Measurements from ENCODE around the gene TOMM40. TPM values are rescaled to one million over a fixed set of nuclear protein-coding genes. Genes with fewer than 3 reads are reported as not detected.
"Not testable (repeated sequence)": the region's sequence is repeated elsewhere in the genome, so short reads cannot be mapped to it uniquely, and the experiment has no call there.

Gene TOMM40
- total RNA-seq, 1 experiment from 2014 or later = 162 TPM

DNA sequence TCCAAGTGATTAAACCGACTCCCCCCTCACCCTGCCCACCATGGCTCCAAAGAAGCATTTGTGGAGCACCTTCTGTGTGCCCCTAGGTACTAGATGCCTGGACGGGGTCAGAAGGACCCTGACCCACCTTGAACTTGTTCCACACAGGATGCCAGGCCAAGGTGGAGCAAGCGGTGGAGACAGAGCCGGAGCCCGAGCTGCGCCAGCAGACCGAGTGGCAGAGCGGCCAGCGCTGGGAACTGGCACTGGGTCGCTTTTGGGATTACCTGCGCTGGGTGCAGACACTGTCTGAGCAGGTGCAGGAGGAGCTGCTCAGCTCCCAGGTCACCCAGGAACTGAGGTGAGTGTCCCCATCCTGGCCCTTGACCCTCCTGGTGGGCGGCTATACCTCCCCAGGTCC lies 16.6 kb downstream of the TOMM40 start:
- CTCF ChIA-PET = no interaction called here
- Mint-ChIP-seq H3K36me3 (ENCODE audit: insufficient read depth, unreplicated experiment) (peaks cover 41% of the 10 kb centered on the region), H3K27me3 (ENCODE audit: unreplicated experiment) (peaks cover 49% of the 10 kb centered on the region), H3K4me3 (ENCODE audit: low read depth, unreplicated experiment) (no peak overlapping the region), H3K9me3 (ENCODE audit: low read depth, unreplicated experiment) (no peaks in the 10 kb centered on the region), H3K4me1 (ENCODE audit: low read depth, unreplicated experiment) (peaks cover 24% of the 10 kb centered on the region), H3K27ac (ENCODE audit: unreplicated experiment) (no peak overlapping the region)
- TF ChIP-seq, protein P1, sequence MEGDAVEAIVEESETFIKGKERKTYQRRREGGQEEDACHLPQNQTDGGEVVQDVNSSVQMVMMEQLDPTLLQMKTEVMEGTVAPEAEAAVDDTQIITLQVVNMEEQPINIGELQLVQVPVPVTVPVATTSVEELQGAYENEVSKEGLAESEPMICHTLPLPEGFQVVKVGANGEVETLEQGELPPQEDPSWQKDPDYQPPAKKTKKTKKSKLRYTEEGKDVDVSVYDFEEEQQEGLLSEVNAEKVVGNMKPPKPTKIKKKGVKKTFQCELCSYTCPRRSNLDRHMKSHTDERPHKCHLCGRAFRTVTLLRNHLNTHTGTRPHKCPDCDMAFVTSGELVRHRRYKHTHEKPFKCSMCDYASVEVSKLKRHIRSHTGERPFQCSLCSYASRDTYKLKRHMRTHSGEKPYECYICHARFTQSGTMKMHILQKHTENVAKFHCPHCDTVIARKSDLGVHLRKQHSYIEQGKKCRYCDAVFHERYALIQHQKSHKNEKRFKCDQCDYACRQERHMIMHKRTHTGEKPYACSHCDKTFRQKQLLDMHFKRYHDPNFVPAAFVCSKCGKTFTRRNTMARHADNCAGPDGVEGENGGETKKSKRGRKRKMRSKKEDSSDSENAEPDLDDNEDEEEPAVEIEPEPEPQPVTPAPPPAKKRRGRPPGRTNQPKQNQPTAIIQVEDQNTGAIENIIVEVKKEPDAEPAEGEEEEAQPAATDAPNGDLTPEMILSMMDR (IDR thresholded peaks at IDR 0.05; ENCODE audit: unreplicated experiment) = no peak
- no peak for DNase-seq
- intact Hi-C loops (cut with micrococcal nuclease; ENCODE audit: unreplicated experiment) = no loop called here
- no TSS peak for BruUV-seq (replicated peaks)

DNA sequence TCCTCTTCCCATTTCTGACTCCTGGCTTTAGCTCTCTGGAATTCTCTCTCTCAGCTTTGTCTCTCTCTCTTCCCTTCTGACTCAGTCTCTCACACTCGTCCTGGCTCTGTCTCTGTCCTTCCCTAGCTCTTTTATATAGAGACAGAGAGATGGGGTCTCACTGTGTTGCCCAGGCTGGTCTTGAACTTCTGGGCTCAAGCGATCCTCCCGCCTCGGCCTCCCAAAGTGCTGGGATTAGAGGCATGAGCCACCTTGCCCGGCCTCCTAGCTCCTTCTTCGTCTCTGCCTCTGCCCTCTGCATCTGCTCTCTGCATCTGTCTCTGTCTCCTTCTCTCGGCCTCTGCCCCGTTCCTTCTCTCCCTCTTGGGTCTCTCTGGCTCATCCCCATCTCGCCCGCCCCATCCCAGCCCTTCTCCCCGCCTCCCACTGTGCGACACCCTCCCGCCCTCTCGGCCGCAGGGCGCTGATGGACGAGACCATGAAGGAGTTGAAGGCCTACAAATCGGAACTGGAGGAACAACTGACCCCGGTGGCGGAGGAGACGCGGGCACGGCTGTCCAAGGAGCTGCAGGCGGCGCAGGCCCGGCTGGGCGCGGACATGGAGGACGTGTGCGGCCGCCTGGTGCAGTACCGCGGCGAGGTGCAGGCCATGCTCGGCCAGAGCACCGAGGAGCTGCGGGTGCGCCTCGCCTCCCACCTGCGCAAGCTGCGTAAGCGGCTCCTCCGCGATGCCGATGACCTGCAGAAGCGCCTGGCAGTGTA lies 17.2 kb downstream of the TOMM40 start:
- Mint-ChIP-seq H3K4me3 (ENCODE audit: low read depth, unreplicated experiment) (no peak overlapping the region), H3K36me3 (ENCODE audit: insufficient read depth, unreplicated experiment) (peaks cover 35% of the 10 kb centered on the region), H3K27me3 (ENCODE audit: unreplicated experiment) (peaks cover 49% of the 10 kb centered on the region), H3K27ac (ENCODE audit: unreplicated experiment) (no peak overlapping the region), H3K9me3 (ENCODE audit: low read depth, unreplicated experiment) (no peaks in the 10 kb centered on the region), H3K4me1 (ENCODE audit: low read depth, unreplicated experiment) (peaks cover 28% of the 10 kb centered on the region)
- TF ChIP-seq, protein P1 (IDR thresholded peaks at IDR 0.05; ENCODE audit: unreplicated experiment) = no peak
- CTCF ChIA-PET = no interaction called here
- no TSS peak for BruUV-seq (replicated peaks)
- intact Hi-C loops (cut with micrococcal nuclease; ENCODE audit: unreplicated experiment) = no loop called here
- no peak for DNase-seq

DNA sequence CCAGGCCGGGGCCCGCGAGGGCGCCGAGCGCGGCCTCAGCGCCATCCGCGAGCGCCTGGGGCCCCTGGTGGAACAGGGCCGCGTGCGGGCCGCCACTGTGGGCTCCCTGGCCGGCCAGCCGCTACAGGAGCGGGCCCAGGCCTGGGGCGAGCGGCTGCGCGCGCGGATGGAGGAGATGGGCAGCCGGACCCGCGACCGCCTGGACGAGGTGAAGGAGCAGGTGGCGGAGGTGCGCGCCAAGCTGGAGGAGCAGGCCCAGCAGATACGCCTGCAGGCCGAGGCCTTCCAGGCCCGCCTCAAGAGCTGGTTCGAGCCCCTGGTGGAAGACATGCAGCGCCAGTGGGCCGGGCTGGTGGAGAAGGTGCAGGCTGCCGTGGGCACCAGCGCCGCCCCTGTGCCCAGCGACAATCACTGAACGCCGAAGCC lies 17.8 kb downstream of the TOMM40 start:
- CTCF ChIA-PET = no interaction called here
- Mint-ChIP-seq H3K4me1 (ENCODE audit: low read depth, unreplicated experiment) (peaks cover 34% of the 10 kb centered on the region), H3K4me3 (ENCODE audit: low read depth, unreplicated experiment) (no peak overlapping the region), H3K36me3 (ENCODE audit: insufficient read depth, unreplicated experiment) (peaks cover 29% of the 10 kb centered on the region), H3K27ac (ENCODE audit: unreplicated experiment) (no peak overlapping the region), H3K27me3 (ENCODE audit: unreplicated experiment) (peaks cover 49% of the 10 kb centered on the region), H3K9me3 (ENCODE audit: low read depth, unreplicated experiment) (no peaks in the 10 kb centered on the region)
- intact Hi-C loops (cut with micrococcal nuclease; ENCODE audit: unreplicated experiment) = no loop called here
- TF ChIP-seq, protein P1 (IDR thresholded peaks at IDR 0.05; ENCODE audit: unreplicated experiment) = no peak
- DNase-seq = no peak
- no TSS peak for BruUV-seq (replicated peaks)

DNA sequence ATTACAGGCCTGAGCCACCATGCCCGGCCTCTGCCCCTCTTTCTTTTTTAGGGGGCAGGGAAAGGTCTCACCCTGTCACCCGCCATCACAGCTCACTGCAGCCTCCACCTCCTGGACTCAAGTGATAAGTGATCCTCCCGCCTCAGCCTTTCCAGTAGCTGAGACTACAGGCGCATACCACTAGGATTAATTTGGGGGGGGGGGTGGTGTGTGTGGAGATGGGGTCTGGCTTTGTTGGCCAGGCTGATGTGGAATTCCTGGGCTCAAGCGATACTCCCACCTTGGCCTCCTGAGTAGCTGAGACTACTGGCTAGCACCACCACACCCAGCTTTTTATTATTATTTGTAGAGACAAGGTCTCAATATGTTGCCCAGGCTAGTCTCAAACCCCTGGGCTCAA lies 18.7 kb downstream of the TOMM40 start:
- BruUV-seq (replicated peaks) = no TSS peak
- no peak overlapping the region for H3K27ac Mint-ChIP-seq (ENCODE audit: unreplicated experiment)
- H3K27me3 Mint-ChIP-seq (ENCODE audit: unreplicated experiment) = peaks cover 40% of the 10 kb centered on the region
- peaks cover 43% of the 10 kb centered on the region for H3K4me1 Mint-ChIP-seq (ENCODE audit: low read depth, unreplicated experiment)
- no peak overlapping the region for H3K4me3 Mint-ChIP-seq (ENCODE audit: low read depth, unreplicated experiment)
- H3K9me3 Mint-ChIP-seq (ENCODE audit: low read depth, unreplicated experiment) = no peaks in the 10 kb centered on the region
- no peak for DNase-seq
- TF ChIP-seq, protein P1 (IDR thresholded peaks at IDR 0.05; ENCODE audit: unreplicated experiment) = no peak
- intact Hi-C loops (cut with micrococcal nuclease; ENCODE audit: unreplicated experiment) = no loop called here
- peaks cover 28% of the 10 kb centered on the region for H3K36me3 Mint-ChIP-seq (ENCODE audit: insufficient read depth, unreplicated experiment)
- CTCF ChIA-PET = interaction anchor here (0.6 kb wide), 1 partner anchor 73 kb away, joined by 4 read pairs; no protein-coding TSS in a partner anchor

DNA sequence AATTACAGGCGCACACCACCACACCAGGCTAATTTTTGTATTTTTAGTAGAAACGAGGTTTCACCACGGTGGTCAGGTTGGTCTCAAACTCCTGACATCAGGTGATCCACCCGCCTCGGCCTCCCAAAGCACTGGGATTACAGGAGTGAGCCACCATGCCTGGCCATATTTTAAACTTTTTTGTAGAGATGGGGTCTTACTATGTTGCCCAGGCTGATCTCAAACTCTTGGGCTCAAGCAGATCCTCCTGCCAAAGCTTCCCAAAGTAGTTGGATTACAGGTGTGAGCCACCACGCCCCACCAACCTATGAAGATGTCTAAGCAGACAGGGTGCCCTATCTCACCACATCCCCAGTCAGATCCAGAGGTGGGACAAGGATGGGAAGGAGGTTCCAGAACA lies 20.8 kb downstream of the TOMM40 start:
- H3K9me3 Mint-ChIP-seq (ENCODE audit: low read depth, unreplicated experiment); intact Hi-C loops (cut with micrococcal nuclease; ENCODE audit: unreplicated experiment); H3K4me3 Mint-ChIP-seq (ENCODE audit: low read depth, unreplicated experiment); BruUV-seq (replicated peaks); DNase-seq; H3K27ac Mint-ChIP-seq (ENCODE audit: unreplicated experiment): not testable (repeated sequence)
- CTCF ChIA-PET = interaction anchor here (0.6 to 1.1 kb wide), 2 partner anchors 66 to 109 kb away, joined by 3 to 7 read pairs; partner anchors contain the start of gene NECTIN2
- H3K27me3 Mint-ChIP-seq (ENCODE audit: unreplicated experiment) = peaks cover 18% of the 10 kb centered on the region
- peaks cover 17% of the 10 kb centered on the region for H3K36me3 Mint-ChIP-seq (ENCODE audit: insufficient read depth, unreplicated experiment)
- H3K4me1 Mint-ChIP-seq (ENCODE audit: low read depth, unreplicated experiment) = peaks cover 37% of the 10 kb centered on the region

Data from Calu3 (cell line).